GM10248 (cell line): ENCODE data around the gene CD163.

Experiments used
- CTCF ChIA-PET: fragments of 300-600 bp; sonication (Branson Sonifier 250); formaldehyde crosslinking; extraction: SDS; loops from one replicate; lab custom pipeline; 2021; ENCODE audit warnings: antibody characterized with exemption; lab: Yijun Ruan, JAX
- POLR2A ChIA-PET: fragments of 350-650 bp; sonication (Branson Sonifier 250); formaldehyde crosslinking; extraction: SDS; loops from one replicate; lab custom pipeline; 2020; ENCODE audit warnings: antibody characterized with exemption; lab: Yijun Ruan, JAX
- DNase-seq: peaks from one replicate; pipeline ENCODE4 v3.0.0; 2012; ENCODE audit errors: extremely low spot score
- CTCF ChIP-seq: IDR thresholded peaks from 2 replicates; pipeline ENCODE4 v1.5.1; 2012; ENCODE audit warnings: mild to moderate bottlenecking, low read depth; ENCODE audit errors: extremely low read depth, missing control alignments, control extremely low read depth

The CD163 gene

GRCh38 chr12:7501031-7501588 lies 2.5 kb downstream of the CD163 start:
- CTCF ChIA-PET = interaction anchor here (1.5 kb wide), 1 partner anchor 41 kb away, joined by 3 read pairs; no protein-coding TSS in a partner anchor
- DNase-seq = no peak
- POLR2A ChIA-PET = no interaction called here
- no peak for TF ChIP-seq CTCF

- POLR2A ChIA-PET = no interaction called here
- no peak for TF ChIP-seq CTCF
- CTCF ChIA-PET = no interaction called here
- DNase-seq = no peak
Measured at GRCh38 chr12:7499636-7500035, 3.9 kb downstream of the CD163 start.

- no peak for TF ChIP-seq CTCF
- POLR2A ChIA-PET = no interaction called here
- CTCF ChIA-PET = no interaction called here
- no peak for DNase-seq
Measured at GRCh38 chr12:7498809-7499208, 4.8 kb downstream of the CD163 start.

- POLR2A ChIA-PET = no interaction called here
- TF ChIP-seq CTCF = no peak
- DNase-seq = no peak
- CTCF ChIA-PET = no interaction called here
Measured at GRCh38 chr12:7497661-7498060, 5.9 kb downstream of the CD163 start.

GRCh38 chr12:7496451-7496850 lies 7.1 kb downstream of the CD163 start:
- CTCF ChIA-PET = no interaction called here
- no peak for DNase-seq

GRCh38 chr12:7495136-7495535 lies 8.4 kb downstream of the CD163 start:
- POLR2A ChIA-PET = no interaction called here
- CTCF ChIA-PET = interaction anchor here (1.1 to 1.2 kb wide), 2 partner anchors 8 to 34 kb away, joined by 3 read pairs; no protein-coding TSS in a partner anchor
- no peak for DNase-seq
- no peak for TF ChIP-seq CTCF

More at GRCh38 chr12:7496451-7496850, 7.1 kb downstream of the CD163 start:
- POLR2A ChIA-PET = no interaction called here
- TF ChIP-seq CTCF = no peak
